H1 (cell line): ENCODE measurements around the gene CEP72. TPM values are rescaled to one million over a fixed set of nuclear protein-coding genes. Genes with fewer than 3 reads are reported as not detected.
A peak's percentile ranks its signal among the peaks of the same experiment; 100 is the strongest.

ENCODE experiments used
- CTCF ChIA-PET: fragments of 300-600 bp; sonication (Branson Sonifier 250); formaldehyde crosslinking; loops from one replicate; lab custom pipeline; 2021; ENCODE audit not compliant: partially characterized antibody; lab: Charles Lee
- POLR2A ChIA-PET: fragments of 300-600 bp; sonication (Branson Sonifier 250); formaldehyde crosslinking; loops from one replicate; lab custom pipeline; 2021; ENCODE audit warnings: inconsistent platforms; ENCODE audit not compliant: partially characterized antibody; lab: Charles Lee
- DNase-seq, 2 experiments: peaks; one replicate each; pipeline versions ENCODE4 v3.0.0 to v3.0.0-alpha.2; 2010 to 2022; ENCODE audit warnings: low spot score in 2 of 2, low read depth in 1 of 2, mixed read lengths in 1 of 2
- FAIRE-seq: peaks from 2 replicates; lab custom pipeline; 2011; peaks lifted over from hg19 to GRCh38; lab: Jason Lieb, UNC
- H2AFZ ChIP-seq: 2 replicates; pipeline ENCODE4 v1.8.1; 2012; ENCODE audit warnings: low read length, inconsistent platforms
- H2AK5ac ChIP-seq: 2 replicates; pipeline ENCODE4 v1.6.1; 2013; ENCODE audit warnings: low read depth, low read length
- H2BK120ac ChIP-seq: replicated peaks from 2 replicates; pipeline ENCODE3; 2013; ENCODE audit warnings: low read depth, low read length, inconsistent platforms
- H2BK12ac ChIP-seq: 2 replicates; pipeline ENCODE4 v1.6.1; 2013; ENCODE audit warnings: low read depth, low read length
- H2BK15ac ChIP-seq: 2 replicates; pipeline ENCODE4 v1.6.1; 2013; ENCODE audit warnings: low read length
- H2BK20ac ChIP-seq: 2 replicates; pipeline ENCODE4 v1.6.1; 2013; ENCODE audit warnings: low read length
- H2BK5ac ChIP-seq: 2 replicates; pipeline ENCODE4 v1.6.1; 2013; ENCODE audit warnings: low read depth, low read length
- H3K14ac ChIP-seq: 2 replicates; pipeline ENCODE4 v1.6.1; 2013; ENCODE audit warnings: inconsistent platforms; ENCODE audit not compliant: insufficient read length
- H3K18ac ChIP-seq: 2 replicates; pipeline ENCODE4 v1.6.1; 2013; ENCODE audit warnings: low read length; ENCODE audit errors: extremely low read depth
- H3K23ac ChIP-seq: 2 replicates; pipeline ENCODE4 v1.6.1; 2013; ENCODE audit warnings: inconsistent platforms; ENCODE audit not compliant: insufficient read length
- H3K23me2 ChIP-seq: 2 replicates; pipeline ENCODE4 v1.6.1; 2013; ENCODE audit warnings: low read depth, low read length
- H3K27ac ChIP-seq: 2 replicates; pipeline ENCODE4 v1.6.1; 2011; ENCODE audit warnings: low read depth, low read length, inconsistent platforms
- H3K27me3 ChIP-seq, 4 experiments: replicated peaks in 1 of 4; 1 replicate in 1 of 4; 2 replicates in 3 of 4; pipeline versions ENCODE4 v1.6.1 to v1.8.1; 2011 to 2013; ENCODE audit warnings: low read length in 3 of 4, mild to moderate bottlenecking in 3 of 4, inconsistent platforms in 2 of 4, mixed read lengths in 2 of 4, moderate library complexity in 1 of 4; ENCODE audit not compliant: control insufficient read depth in 3 of 4, insufficient read depth in 3 of 4; ENCODE audit errors: extremely low read depth in 1 of 4
- H3K36me3 ChIP-seq, 4 experiments: 2 replicates each; pipeline versions ENCODE4 v1.6.1 to v1.8.1; 2011 to 2013; ENCODE audit warnings: mild to moderate bottlenecking in 4 of 4, low read length in 3 of 4, moderate library complexity in 2 of 4, control low read depth in 1 of 4, inconsistent platforms in 1 of 4; ENCODE audit not compliant: insufficient read depth in 4 of 4, control insufficient read depth in 2 of 4
- H3K4ac ChIP-seq: replicated peaks from 2 replicates; pipeline ENCODE3; 2013; ENCODE audit warnings: low read length, low read depth, mixed read lengths, inconsistent platforms; ENCODE audit not compliant: insufficient read length
- H3K4me1 ChIP-seq, 4 experiments: replicated peaks in 1 of 4; 1 replicate in 1 of 4; 2 replicates in 3 of 4; pipeline versions ENCODE4 v1.6.1 to v1.8.1; 2011 to 2013; ENCODE audit warnings: low read length in 3 of 4, inconsistent platforms in 2 of 4, mixed read lengths in 1 of 4; ENCODE audit not compliant: insufficient read depth in 4 of 4, control insufficient read depth in 3 of 4
- H3K4me2 ChIP-seq, 2 experiments: 2 replicates each; pipeline versions ENCODE4 v1.6.1 to v1.8.1; 2011 to 2013; ENCODE audit warnings: low read depth in 2 of 2, low read length in 2 of 2, control low read depth in 1 of 2, inconsistent platforms in 1 of 2, mild to moderate bottlenecking in 1 of 2; ENCODE audit not compliant: insufficient read depth in 1 of 2
- H3K4me3 ChIP-seq, 4 experiments: fragments of 200-600, 300-600 bp in 1 of 4; sonication (generic), shearing (Covaris generic), sonication (Bioruptor Twin) in 1 of 4; 2 replicates each; pipeline versions ENCODE4 v1.5.1 to v1.8.1; 2011 to 2016; ENCODE audit warnings: low read length in 4 of 4, low read depth in 3 of 4, control low read depth in 2 of 4, inconsistent platforms in 2 of 4, mild to moderate bottlenecking in 2 of 4, mixed read lengths in 1 of 4, moderate library complexity in 1 of 4; ENCODE audit not compliant: insufficient read depth in 2 of 4; ENCODE audit errors: extremely low read depth in 1 of 4
- H3K56ac ChIP-seq: replicated peaks from 2 replicates; pipeline ENCODE3; 2013; ENCODE audit warnings: low read depth, mild to moderate bottlenecking, mixed read lengths, low read length, inconsistent platforms; ENCODE audit not compliant: insufficient read length
- H3K79me1 ChIP-seq: 2 replicates; pipeline ENCODE4 v1.6.1; 2013; ENCODE audit warnings: low read depth, low read length, control low read depth
- H3K79me2 ChIP-seq, 2 experiments: 2 replicates each; pipeline versions ENCODE4 v1.6.1 to v1.8.1; 2012 to 2013; ENCODE audit warnings: low read length in 2 of 2, mild to moderate bottlenecking in 2 of 2, inconsistent platforms in 1 of 2; ENCODE audit not compliant: insufficient read depth in 2 of 2, control insufficient read depth in 1 of 2
- H3K9ac ChIP-seq, 4 experiments: replicated peaks in 1 of 4; 1 replicate in 1 of 4; 2 replicates in 3 of 4; pipeline versions ENCODE4 v1.6.1 to v1.8.1; 2011 to 2013; ENCODE audit warnings: low read depth in 3 of 4, low read length in 3 of 4, control low read depth in 2 of 4, mild to moderate bottlenecking in 2 of 4, moderate library complexity in 2 of 4, inconsistent platforms in 1 of 4; ENCODE audit errors: extremely low read depth in 1 of 4
- H3K9me3 ChIP-seq, 2 experiments: 2 replicates each; pipeline versions ENCODE4 v1.6.1 to v1.8.1; 2012 to 2013; ENCODE audit warnings: mild to moderate bottlenecking in 2 of 2, moderate library complexity in 2 of 2, control low read depth in 1 of 2, inconsistent platforms in 1 of 2, low read depth in 1 of 2, low read length in 1 of 2, mixed read lengths in 1 of 2; ENCODE audit not compliant: insufficient read depth in 2 of 2
- H4K20me1 ChIP-seq, 2 experiments: replicated peaks in 1 of 2; 2 replicates each; pipeline versions ENCODE3 to v1.8.1; 2011 to 2013; ENCODE audit warnings: inconsistent platforms in 2 of 2, low read length in 2 of 2, mild to moderate bottlenecking in 1 of 2; ENCODE audit not compliant: insufficient read depth in 2 of 2, control insufficient read depth in 1 of 2
- H4K5ac ChIP-seq: 2 replicates; pipeline ENCODE4 v1.6.1; 2013; ENCODE audit warnings: low read length, low read depth, mixed read lengths, inconsistent platforms; ENCODE audit not compliant: insufficient read length
- H4K8ac ChIP-seq: 2 replicates; pipeline ENCODE4 v1.8.0; 2013; ENCODE audit warnings: mild to moderate bottlenecking, moderate library complexity, low read length, inconsistent platforms; ENCODE audit not compliant: insufficient read depth; ENCODE audit errors: extremely low read depth
- H4K91ac ChIP-seq: replicated peaks from 2 replicates; pipeline ENCODE3; 2013; ENCODE audit warnings: low read length, mixed read lengths, inconsistent platforms; ENCODE audit not compliant: insufficient read length
- ATF2 ChIP-seq: IDR thresholded peaks from 2 replicates; pipeline ENCODE4 v1.6.1; 2012; ENCODE audit warnings: low read length, inconsistent platforms
- BRCA1 ChIP-seq: IDR thresholded peaks from 2 replicates; pipeline ENCODE4 v1.6.1; 2012; ENCODE audit warnings: low read depth, low read length, improper control_type of control experiment
- CHD1 ChIP-seq: IDR thresholded peaks from 2 replicates; pipeline ENCODE4 v1.6.1; 2012; ENCODE audit warnings: low read depth, low read length, improper control_type of control experiment
- CTCF ChIP-seq, 3 experiments: IDR thresholded peaks; 1 replicate in 2 of 3; 2 replicates in 1 of 3; pipeline versions ENCODE4 v1.5.1 to v1.6.1; 2011; ENCODE audit warnings: low read length in 3 of 3, mild to moderate bottlenecking in 3 of 3, inconsistent platforms in 2 of 3, low read depth in 1 of 3, moderate library complexity in 1 of 3; ENCODE audit not compliant: insufficient read depth in 1 of 3; ENCODE audit errors: control extremely low read depth in 1 of 3
- EP300 ChIP-seq, 2 experiments: IDR thresholded peaks; 1 replicate in 1 of 2; 2 replicates in 1 of 2; pipeline ENCODE4 v1.6.1; 2011 to 2012; ENCODE audit warnings: low read depth in 2 of 2, low read length in 2 of 2, mild to moderate bottlenecking in 2 of 2, borderline replicate concordance in 1 of 2, inconsistent platforms in 1 of 2, moderate library complexity in 1 of 2
- HDAC6 ChIP-seq: IDR thresholded peaks from one replicate; pipeline ENCODE4 v1.7.1; 2012; ENCODE audit warnings: low read depth, mild to moderate bottlenecking, inconsistent platforms, low read length, moderate library complexity
- JUND ChIP-seq: IDR thresholded peaks from 2 replicates; pipeline ENCODE4 v1.6.1; 2011; ENCODE audit warnings: mild to moderate bottlenecking, improper control_type of control experiment, low read length
- MAFK ChIP-seq: IDR thresholded peaks from 2 replicates; pipeline ENCODE4 v1.6.1; 2012; ENCODE audit warnings: low read depth, mild to moderate bottlenecking, improper control_type of control experiment, low read length
- TEAD4 ChIP-seq: IDR thresholded peaks from 2 replicates; pipeline ENCODE4 v1.6.1; 2012; ENCODE audit warnings: low read depth, low read length, inconsistent platforms, mixed read lengths
- WGBS, 2 experiments: shearing (Covaris generic) in 1 of 2; methylation state at CpG; one replicate each; pipeline versions ENCODE4 v1.1.6 to v1.1.7; 2013 to 2015; ENCODE audit warnings: low lambda C conversion rate in 2 of 2, mixed read lengths in 2 of 2, inconsistent platforms in 1 of 2, low coverage in 1 of 2, missing lambda C conversion rate in 1 of 2; ENCODE audit not compliant: insufficient replicate concordance in 2 of 2, insufficient coverage in 1 of 2, insufficient read length in 1 of 2; ENCODE audit errors: extremely low coverage in 1 of 2, missing lambda C conversion rate in 1 of 2; 5-methylcytosine and 5-hydroxymethylcytosine counted together
- polyA plus RNA-seq, 7 experiments: library from polyadenylated mRNA; depleted of rRNA in 3 of 7; stranded (reverse) in 5 of 7; unstranded in 2 of 7; fragments of >200 nt in 5 of 7; fragments of 200-250 nt in 2 of 7; gene quantifications; 1 replicate in 5 of 7; 2 replicates in 1 of 7; 4 replicates in 1 of 7; pipeline versions ENCODE4 v1.2.1 to v1.2.3, GENCODE V29; 2011 to 2013; ENCODE audit warnings: missing spikeins in 2 of 7, mixed read lengths in 2 of 7
- total RNA-seq: library from RNA; stranded (reverse); fragmentation: NEBNext Ultra II Directional; extraction: Animal tissue kit (Norgen Biotek cat#: 25700); gene quantifications from 2 replicates; pipeline ENCODE4 v1.2.1, GENCODE V29; 2021

CEP72 gene
- total and polyA plus RNA-seq, 2 of the 8 experiments (the other 6 are each of a cell fraction or from before 2014, with no cell fraction given), result 13.1 to 19.6 TPM

GRCh38 chr5:633501-633955, 21.4 kb downstream of the CEP72 start:
- WGBS, 2 experiments, result 96% methylated on average over 20 of the region's 20 CpGs; no CpG with 5 or more reads in 1 of the 2 experiments
- H4K5ac ChIP-seq, result no peak overlapping the region
- peaks cover 5 to 10% of the 10 kb centered on the region in 2 experiments for H4K20me1 ChIP-seq
- no peak overlapping the region for H2BK5ac ChIP-seq
- H3K56ac ChIP-seq, result no peak overlapping the region
- H2AK5ac ChIP-seq, result no peak overlapping the region
- H2AFZ ChIP-seq, result no peak overlapping the region
- ChIA-PET POLR2A (no interaction called here), CTCF (interaction anchor here (1.3 kb wide), 1 partner anchor 10 kb away, joined by 4 read pairs; no protein-coding TSS in a partner anchor)
- H2BK20ac ChIP-seq, result no peak overlapping the region
- H3K27me3 ChIP-seq, result no peaks in the 10 kb centered on the region
- H3K79me2 ChIP-seq, result peaks cover 0 to 4% of the 10 kb centered on the region in 2 experiments; a peak in 1 of 4 replicates
- no peak overlapping the region for H3K14ac ChIP-seq
- no peaks in the 10 kb centered on the region for H3K23me2 ChIP-seq
- H4K8ac ChIP-seq, result no peak overlapping the region; the same call in 1 of the 2 replicates
- no peak overlapping the region for H3K4me2 ChIP-seq
- no peak for FAIRE-seq
- H3K9me3 ChIP-seq, result no peaks in the 10 kb centered on the region
- TF ChIP-seq CHD1, result no peak
- no peak for TF ChIP-seq BRCA1
- no peak for TF ChIP-seq ATF2
- no peak for TF ChIP-seq EP300 (IDR thresholded peaks at IDR 0.05; ENCODE audit: borderline replicate concordance in 1 of 2, low read depth in 2 of 2, low read length in 2 of 2)
- TF ChIP-seq HDAC6, result no peak
- no peak for TF ChIP-seq JUND
- no peak for TF ChIP-seq MAFK
- TF ChIP-seq CTCF (IDR thresholded peaks at IDR 0.05; ENCODE audit: control extremely low read depth in 1 of 3, insufficient read depth in 1 of 3, low read depth in 1 of 3, low read length in 3 of 3), result no peak
- TF ChIP-seq TEAD4, result no peak
- no peak overlapping the region for H2BK15ac ChIP-seq
- no peak overlapping the region for H3K4ac ChIP-seq
- H3K4me3 ChIP-seq, result no peak overlapping the region
- no peak overlapping the region for H2BK120ac ChIP-seq
- no peak overlapping the region for H3K9ac ChIP-seq
- H3K23ac ChIP-seq, result no peak overlapping the region
- peak in 1 of 2 experiments; percentile 52 for DNase-seq
- H3K18ac ChIP-seq, result no peak overlapping the region
- H2BK12ac ChIP-seq, result no peak overlapping the region
- peaks cover 16 to 39% (median 27%) of the 10 kb centered on the region in 4 experiments; a peak in 6 of 8 replicates for H3K36me3 ChIP-seq
- H3K27ac ChIP-seq, result no peak overlapping the region
- no peak overlapping the region for H4K91ac ChIP-seq
- no peaks in the 10 kb centered on the region for H3K4me1 ChIP-seq
- no peaks in the 10 kb centered on the region for H3K79me1 ChIP-seq
